H1 (cell line): ENCODE results near the gene ROBO2. TPM values are rescaled to one million over a fixed set of nuclear protein-coding genes. Genes with fewer than 3 reads are reported as not detected.

ENCODE experiments used
- CHD1 ChIP-seq: IDR thresholded peaks from 2 replicates; pipeline ENCODE4 v1.6.1; 2012; ENCODE audit warnings: low read depth, low read length, improper control_type of control experiment
- CREB1 ChIP-seq: IDR thresholded peaks from 2 replicates; pipeline ENCODE4 v1.6.1; 2012; ENCODE audit warnings: inconsistent platforms
- NRF1 ChIP-seq: IDR thresholded peaks from 2 replicates; pipeline ENCODE4 v1.6.1; 2011; ENCODE audit warnings: mild to moderate bottlenecking, low read depth, low read length, improper control_type of control experiment
- POU5F1 ChIP-seq: IDR thresholded peaks from 2 replicates; pipeline ENCODE4 v1.6.1; 2011; ENCODE audit warnings: low read depth, mild to moderate bottlenecking, low read length, moderate library complexity
- RBBP5 ChIP-seq: IDR thresholded peaks from 2 replicates; pipeline ENCODE4 v1.7.1; 2012; ENCODE audit warnings: low read depth, mild to moderate bottlenecking, inconsistent platforms, low read length, moderate library complexity, borderline replicate concordance
- SP1 ChIP-seq: IDR thresholded peaks from 2 replicates; pipeline ENCODE4 v1.6.1; 2011; ENCODE audit warnings: low read depth, low read length
- SUZ12 ChIP-seq: fragments of 200-600 bp; sonication (generic); IDR thresholded peaks from 2 replicates; pipeline ENCODE4 v1.6.1; 2012; ENCODE audit warnings: mild to moderate bottlenecking, inconsistent platforms, low read length, moderate library complexity, mixed read lengths
- polyA plus RNA-seq, 7 experiments: library from polyadenylated mRNA; depleted of rRNA in 3 of 7; stranded (reverse) in 5 of 7; unstranded in 2 of 7; fragments of >200 nt in 5 of 7; fragments of 200-250 nt in 2 of 7; gene quantifications; 1 replicate in 5 of 7; 2 replicates in 1 of 7; 4 replicates in 1 of 7; pipeline versions ENCODE4 v1.2.1 to v1.2.3, GENCODE V29; 2011 to 2013; ENCODE audit warnings: missing spikeins in 2 of 7, mixed read lengths in 2 of 7
- total RNA-seq: library from RNA; stranded (reverse); fragmentation: NEBNext Ultra II Directional; extraction: Animal tissue kit (Norgen Biotek cat#: 25700); gene quantifications from 2 replicates; pipeline ENCODE4 v1.2.1, GENCODE V29; 2021
- TF ChIP-seq, protein P1 (sequence below): fragments of 300-600 bp; sonication (generic); IDR thresholded peaks from 2 replicates; pipeline ENCODE4 v1.7.1; 2012; ENCODE audit warnings: low read length, moderate library complexity, mild to moderate bottlenecking, inconsistent platforms; ENCODE audit not compliant: insufficient replicate concordance

ROBO2 gene
- total and polyA plus RNA-seq, 2 of the 8 experiments (the other 6 are each of a cell fraction or from before 2014, with no cell fraction given) = 1.5 to 2.9 TPM

DNA sequence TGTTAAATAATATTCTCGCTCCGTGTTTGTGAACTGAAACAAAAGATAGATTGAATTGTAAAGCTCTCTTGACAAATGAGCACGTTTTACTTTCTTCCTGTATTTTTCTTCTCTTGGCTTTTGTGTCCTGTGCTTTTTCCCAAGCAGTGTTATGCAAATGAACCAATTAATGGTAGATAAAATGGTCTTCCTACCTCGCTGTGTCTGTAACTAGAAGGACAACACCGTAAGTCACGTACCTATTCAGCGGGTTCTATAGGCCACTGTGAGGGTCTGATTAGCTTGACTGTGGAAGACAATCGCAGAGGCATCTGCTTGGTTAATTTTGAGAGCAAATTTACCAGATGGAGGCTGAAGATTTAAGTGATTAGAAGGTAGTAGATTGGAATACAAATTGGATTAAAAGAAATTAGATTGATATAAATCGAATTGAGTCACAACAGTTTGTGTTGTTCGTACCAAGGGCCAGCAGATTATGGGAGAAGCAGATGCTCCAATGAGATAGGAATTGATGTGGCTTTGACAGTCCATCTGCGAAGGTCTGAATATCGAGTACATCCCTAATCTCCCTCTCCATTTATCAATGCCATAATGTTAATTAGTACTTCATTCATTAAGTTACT, 40.2 kb downstream of the ROBO2 start (continued):
- TF ChIP-seq, protein P1, sequence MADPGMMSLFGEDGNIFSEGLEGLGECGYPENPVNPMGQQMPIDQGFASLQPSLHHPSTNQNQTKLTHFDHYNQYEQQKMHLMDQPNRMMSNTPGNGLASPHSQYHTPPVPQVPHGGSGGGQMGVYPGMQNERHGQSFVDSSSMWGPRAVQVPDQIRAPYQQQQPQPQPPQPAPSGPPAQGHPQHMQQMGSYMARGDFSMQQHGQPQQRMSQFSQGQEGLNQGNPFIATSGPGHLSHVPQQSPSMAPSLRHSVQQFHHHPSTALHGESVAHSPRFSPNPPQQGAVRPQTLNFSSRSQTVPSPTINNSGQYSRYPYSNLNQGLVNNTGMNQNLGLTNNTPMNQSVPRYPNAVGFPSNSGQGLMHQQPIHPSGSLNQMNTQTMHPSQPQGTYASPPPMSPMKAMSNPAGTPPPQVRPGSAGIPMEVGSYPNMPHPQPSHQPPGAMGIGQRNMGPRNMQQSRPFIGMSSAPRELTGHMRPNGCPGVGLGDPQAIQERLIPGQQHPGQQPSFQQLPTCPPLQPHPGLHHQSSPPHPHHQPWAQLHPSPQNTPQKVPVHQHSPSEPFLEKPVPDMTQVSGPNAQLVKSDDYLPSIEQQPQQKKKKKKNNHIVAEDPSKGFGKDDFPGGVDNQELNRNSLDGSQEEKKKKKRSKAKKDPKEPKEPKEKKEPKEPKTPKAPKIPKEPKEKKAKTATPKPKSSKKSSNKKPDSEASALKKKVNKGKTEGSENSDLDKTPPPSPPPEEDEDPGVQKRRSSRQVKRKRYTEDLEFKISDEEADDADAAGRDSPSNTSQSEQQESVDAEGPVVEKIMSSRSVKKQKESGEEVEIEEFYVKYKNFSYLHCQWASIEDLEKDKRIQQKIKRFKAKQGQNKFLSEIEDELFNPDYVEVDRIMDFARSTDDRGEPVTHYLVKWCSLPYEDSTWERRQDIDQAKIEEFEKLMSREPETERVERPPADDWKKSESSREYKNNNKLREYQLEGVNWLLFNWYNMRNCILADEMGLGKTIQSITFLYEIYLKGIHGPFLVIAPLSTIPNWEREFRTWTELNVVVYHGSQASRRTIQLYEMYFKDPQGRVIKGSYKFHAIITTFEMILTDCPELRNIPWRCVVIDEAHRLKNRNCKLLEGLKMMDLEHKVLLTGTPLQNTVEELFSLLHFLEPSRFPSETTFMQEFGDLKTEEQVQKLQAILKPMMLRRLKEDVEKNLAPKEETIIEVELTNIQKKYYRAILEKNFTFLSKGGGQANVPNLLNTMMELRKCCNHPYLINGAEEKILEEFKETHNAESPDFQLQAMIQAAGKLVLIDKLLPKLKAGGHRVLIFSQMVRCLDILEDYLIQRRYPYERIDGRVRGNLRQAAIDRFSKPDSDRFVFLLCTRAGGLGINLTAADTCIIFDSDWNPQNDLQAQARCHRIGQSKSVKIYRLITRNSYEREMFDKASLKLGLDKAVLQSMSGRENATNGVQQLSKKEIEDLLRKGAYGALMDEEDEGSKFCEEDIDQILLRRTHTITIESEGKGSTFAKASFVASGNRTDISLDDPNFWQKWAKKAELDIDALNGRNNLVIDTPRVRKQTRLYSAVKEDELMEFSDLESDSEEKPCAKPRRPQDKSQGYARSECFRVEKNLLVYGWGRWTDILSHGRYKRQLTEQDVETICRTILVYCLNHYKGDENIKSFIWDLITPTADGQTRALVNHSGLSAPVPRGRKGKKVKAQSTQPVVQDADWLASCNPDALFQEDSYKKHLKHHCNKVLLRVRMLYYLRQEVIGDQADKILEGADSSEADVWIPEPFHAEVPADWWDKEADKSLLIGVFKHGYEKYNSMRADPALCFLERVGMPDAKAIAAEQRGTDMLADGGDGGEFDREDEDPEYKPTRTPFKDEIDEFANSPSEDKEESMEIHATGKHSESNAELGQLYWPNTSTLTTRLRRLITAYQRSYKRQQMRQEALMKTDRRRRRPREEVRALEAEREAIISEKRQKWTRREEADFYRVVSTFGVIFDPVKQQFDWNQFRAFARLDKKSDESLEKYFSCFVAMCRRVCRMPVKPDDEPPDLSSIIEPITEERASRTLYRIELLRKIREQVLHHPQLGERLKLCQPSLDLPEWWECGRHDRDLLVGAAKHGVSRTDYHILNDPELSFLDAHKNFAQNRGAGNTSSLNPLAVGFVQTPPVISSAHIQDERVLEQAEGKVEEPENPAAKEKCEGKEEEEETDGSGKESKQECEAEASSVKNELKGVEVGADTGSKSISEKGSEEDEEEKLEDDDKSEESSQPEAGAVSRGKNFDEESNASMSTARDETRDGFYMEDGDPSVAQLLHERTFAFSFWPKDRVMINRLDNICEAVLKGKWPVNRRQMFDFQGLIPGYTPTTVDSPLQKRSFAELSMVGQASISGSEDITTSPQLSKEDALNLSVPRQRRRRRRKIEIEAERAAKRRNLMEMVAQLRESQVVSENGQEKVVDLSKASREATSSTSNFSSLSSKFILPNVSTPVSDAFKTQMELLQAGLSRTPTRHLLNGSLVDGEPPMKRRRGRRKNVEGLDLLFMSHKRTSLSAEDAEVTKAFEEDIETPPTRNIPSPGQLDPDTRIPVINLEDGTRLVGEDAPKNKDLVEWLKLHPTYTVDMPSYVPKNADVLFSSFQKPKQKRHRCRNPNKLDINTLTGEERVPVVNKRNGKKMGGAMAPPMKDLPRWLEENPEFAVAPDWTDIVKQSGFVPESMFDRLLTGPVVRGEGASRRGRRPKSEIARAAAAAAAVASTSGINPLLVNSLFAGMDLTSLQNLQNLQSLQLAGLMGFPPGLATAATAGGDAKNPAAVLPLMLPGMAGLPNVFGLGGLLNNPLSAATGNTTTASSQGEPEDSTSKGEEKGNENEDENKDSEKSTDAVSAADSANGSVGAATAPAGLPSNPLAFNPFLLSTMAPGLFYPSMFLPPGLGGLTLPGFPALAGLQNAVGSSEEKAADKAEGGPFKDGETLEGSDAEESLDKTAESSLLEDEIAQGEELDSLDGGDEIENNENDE = peak; percentile 56
- TF ChIP-seq NRF1 (no peak), POU5F1 (0 out of 2 replicates have a peak, but pooled peaks have one; percentile 23), SP1 (peak; percentile 50; the same call in 1 of the 2 replicates), CHD1 (no peak), CREB1 (no peak), RBBP5 (no peak), SUZ12 (no peak)
